Left lobe of liver (tissue), 2 donors: ENCODE measurements around the gene C1orf52. TPM values are rescaled to one million over a fixed set of nuclear protein-coding genes. Genes with fewer than 3 reads are reported as not detected.
A peak's percentile ranks its signal among the peaks of the same experiment; 100 is the strongest.

Experiments
- ATAC-seq: fragments of 200-7000 bp; cut with Tn5 transposase; one replicate; pipeline ENCODE4 v1.9.1; 2020; ENCODE audit warnings: mild to moderate bottlenecking, moderate library complexity
- DNase-seq: peaks from one replicate; pipeline ENCODE4 v3.0.0-alpha.2; 2020; ENCODE audit warnings: low spot score
- total RNA-seq: library from RNA; stranded (reverse); gene quantifications from one replicate; pipeline ENCODE4 v1.2.1, GENCODE V29; 2021
- donor health status: DM: no; HTN: no; CAD: no; lungs with moderate emphysema.
- donor health status: DM: no; HTN: yes; CAD: no.

The C1orf52 gene
- 8.2 TPM for total RNA-seq

- DNase-seq (peak; percentile 91), ATAC-seq (peak; percentile 98)
These were observed at the start of gene C1orf52 for GRCh38 chr1:85259118-85259911. Gene C1orf52, minus strand, starts transcription at chr1:85259662. Its CDS starts 29 bp downstream, at chr1:85259633.

- ATAC-seq (no peak), DNase-seq (no peak)
These were observed 49.4 kb upstream of the C1orf52 start for GRCh38 chr1:85308833-85309350.

- DNase-seq: peak; percentile 85
- ATAC-seq: peak; percentile 100
These were observed 48.7 kb upstream of the C1orf52 start for GRCh38 chr1:85307987-85308832.

- ATAC-seq: no peak
- DNase-seq: no peak
These were observed 46.8 kb upstream of the C1orf52 start for GRCh38 chr1:85306236-85306635.

- DNase-seq (no peak), ATAC-seq (no peak)
These were observed 44.1 kb upstream of the C1orf52 start for GRCh38 chr1:85303440-85304162.

- ATAC-seq (no peak), DNase-seq (no peak)
These were observed 40.7 kb upstream of the C1orf52 start for GRCh38 chr1:85300140-85300539.

GRCh38 chr1:85297855-85298629, 38.6 kb upstream of the C1orf52 start:
- DNase-seq: no peak
- ATAC-seq: peak; percentile 27

- DNase-seq: no peak
- no peak for ATAC-seq
These were observed 38.0 kb upstream of the C1orf52 start for GRCh38 chr1:85297538-85297854.

- DNase-seq (no peak), ATAC-seq (no peak)
These were observed 37.5 kb upstream of the C1orf52 start for GRCh38 chr1:85296980-85297379.

GRCh38 chr1:85295654-85296053, 36.2 kb upstream of the C1orf52 start:
- DNase-seq: no peak
- no peak for ATAC-seq

- DNase-seq (no peak), ATAC-seq (no peak)
These were observed 35.6 kb upstream of the C1orf52 start for GRCh38 chr1:85295006-85295431.

GRCh38 chr1:85290826-85291225, 31.4 kb upstream of the C1orf52 start:
- no peak for DNase-seq

GRCh38 chr1:85289848-85290335, 30.4 kb upstream of the C1orf52 start:
- ATAC-seq (no peak), DNase-seq (no peak)

More at GRCh38 chr1:85290826-85291225, 31.4 kb upstream of the C1orf52 start:
- ATAC-seq: no peak

GRCh38 chr1:85289207-85289847, 29.9 kb upstream of the C1orf52 start:
- ATAC-seq: no peak
- DNase-seq: no peak

- ATAC-seq: no peak
- no peak for DNase-seq
These were observed 24.7 kb upstream of the C1orf52 start for GRCh38 chr1:85284202-85284601.

GRCh38 chr1:85283475-85284199, 24.2 kb upstream of the C1orf52 start:
- ATAC-seq (peak; percentile 48), DNase-seq (no peak)

- no peak for ATAC-seq
- DNase-seq: no peak
These were observed 23.0 kb upstream of the C1orf52 start for GRCh38 chr1:85282424-85282823.

- ATAC-seq (no peak), DNase-seq (no peak)
These were observed 21.2 kb upstream of the C1orf52 start for GRCh38 chr1:85280636-85281035.

- ATAC-seq (no peak), DNase-seq (no peak)
These were observed 20.1 kb upstream of the C1orf52 start for GRCh38 chr1:85279458-85280080.
